Activated naive CD4-positive, alpha-beta T cell treated with Interleukin-2 at 50 U/mL for 16 hours (primary cell): ENCODE results near the gene CACNA2D2.

ENCODE experiments used
- DNase-seq: peaks from one replicate; pipeline ENCODE4 v3.0.0-alpha.2; 2020

Gene CACNA2D2

DNA sequence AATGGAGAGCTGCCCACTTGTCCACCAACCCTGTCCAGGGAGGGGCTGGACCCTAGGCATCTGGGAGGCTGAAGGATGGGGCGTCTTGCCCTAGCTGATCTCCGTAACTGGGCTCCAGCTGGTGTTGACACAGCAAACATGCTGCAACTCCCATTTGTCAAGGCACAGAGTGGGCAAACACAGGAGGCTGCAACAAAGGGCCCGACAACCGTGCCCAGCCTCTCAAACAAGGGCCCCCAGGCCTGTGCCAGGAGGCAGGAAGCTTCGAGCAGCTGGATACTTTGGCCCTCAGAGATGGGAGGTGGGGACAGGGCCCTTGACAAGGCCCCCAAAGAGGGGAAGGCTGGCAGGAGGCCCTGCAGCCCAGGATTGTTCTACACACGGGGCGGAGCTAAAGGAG is 79.9 kb downstream of the CACNA2D2 start:
- DNase-seq: no peak

DNA sequence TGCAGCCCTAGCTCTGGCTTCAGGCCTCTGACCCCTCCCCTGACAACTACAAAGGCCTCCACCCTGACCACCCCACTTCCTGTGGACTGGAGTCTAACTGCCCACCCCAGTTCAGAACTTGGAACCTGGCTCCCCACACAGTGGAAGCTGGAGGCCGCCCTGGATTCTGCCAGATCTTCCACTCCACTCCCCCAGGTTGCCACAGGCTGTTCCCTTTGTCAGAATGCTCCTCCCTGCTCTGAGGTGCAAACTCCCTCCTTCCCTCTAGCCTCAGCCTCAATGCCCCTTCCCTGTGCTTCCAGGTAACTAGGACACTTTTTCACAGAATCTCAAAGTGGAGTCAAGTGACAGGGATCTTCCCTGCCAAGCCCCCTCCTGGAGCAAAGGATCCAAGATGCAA is 81.3 kb downstream of the CACNA2D2 start:
- no peak for DNase-seq

GRCh38 chr3:50419595-50420370 is 83.7 kb downstream of the CACNA2D2 start:
- DNase-seq: no peak

- DNase-seq: no peak
Measured at GRCh38 chr3:50418850-50419249, 84.6 kb downstream of the CACNA2D2 start.

- no peak for DNase-seq
Measured at GRCh38 chr3:50417637-50418033, 85.8 kb downstream of the CACNA2D2 start.

DNA sequence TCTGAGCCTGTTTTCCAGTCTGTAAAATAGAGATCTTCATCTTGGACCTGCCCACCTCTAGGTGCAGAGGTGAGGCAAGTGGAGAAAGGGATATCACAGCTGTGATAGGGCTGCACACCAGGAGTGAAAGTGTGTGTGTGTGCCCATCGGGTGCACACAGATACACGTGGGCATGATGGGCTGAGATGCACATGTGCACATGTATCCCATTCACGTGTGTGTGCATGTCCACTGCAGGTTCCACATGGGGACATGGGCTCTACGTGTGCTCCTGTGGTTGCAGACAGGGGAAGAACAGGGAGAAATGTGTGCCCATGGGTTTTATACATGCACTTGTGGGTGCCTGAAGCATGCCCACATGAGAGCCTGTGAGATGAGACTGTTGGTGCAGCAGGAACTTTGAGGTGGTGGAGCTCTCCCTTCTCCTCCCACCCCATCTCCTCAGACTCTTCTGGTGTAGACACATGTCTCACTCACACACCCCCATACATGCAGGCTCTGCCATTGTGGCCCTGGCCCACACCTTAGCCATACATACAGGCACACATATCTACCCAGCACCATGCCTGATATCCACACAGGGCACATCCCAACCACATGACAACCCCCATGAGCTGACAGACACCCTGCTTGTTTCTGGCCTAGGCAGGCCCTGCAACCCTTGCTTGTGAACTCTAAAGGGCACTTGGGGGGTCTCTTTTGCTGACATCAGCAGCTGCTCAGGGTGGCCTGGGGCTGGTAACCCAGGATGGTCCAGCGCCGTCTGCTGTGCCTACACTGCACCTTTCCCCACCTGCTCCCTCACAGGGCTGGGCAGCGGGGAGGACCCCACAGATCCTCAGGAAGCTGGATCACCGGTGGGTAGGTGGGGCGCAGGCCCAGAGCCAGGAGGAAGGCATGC is 86.4 kb downstream of the CACNA2D2 start:
- no peak for DNase-seq

- no peak for DNase-seq
Measured at GRCh38 chr3:50415816-50416215, 87.6 kb downstream of the CACNA2D2 start.

- no peak for DNase-seq
Measured at GRCh38 chr3:50415061-50415460, 88.4 kb downstream of the CACNA2D2 start.

DNA sequence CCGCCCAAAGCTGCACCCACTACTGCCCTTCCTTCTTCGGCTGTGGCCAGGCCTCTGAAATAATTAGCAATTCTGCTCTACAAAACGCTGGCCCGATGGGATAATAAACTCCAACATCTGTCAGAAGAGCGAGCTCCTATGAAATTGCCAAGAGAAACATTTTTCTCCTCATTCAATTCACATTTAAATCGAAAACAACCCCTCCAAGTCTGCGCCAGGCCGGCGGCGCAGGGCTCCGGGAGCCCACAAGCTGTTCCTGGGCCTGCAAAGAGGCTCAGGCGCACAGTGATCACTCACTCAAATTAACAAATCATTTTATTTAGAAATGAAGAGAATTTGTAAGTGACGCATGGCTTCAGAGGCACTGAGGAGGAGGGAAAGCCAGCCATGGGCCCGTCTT is 88.8 kb downstream of the CACNA2D2 start:
- no peak for DNase-seq

GRCh38 chr3:50412231-50412754 is 91.1 kb downstream of the CACNA2D2 start:
- DNase-seq: no peak

DNA sequence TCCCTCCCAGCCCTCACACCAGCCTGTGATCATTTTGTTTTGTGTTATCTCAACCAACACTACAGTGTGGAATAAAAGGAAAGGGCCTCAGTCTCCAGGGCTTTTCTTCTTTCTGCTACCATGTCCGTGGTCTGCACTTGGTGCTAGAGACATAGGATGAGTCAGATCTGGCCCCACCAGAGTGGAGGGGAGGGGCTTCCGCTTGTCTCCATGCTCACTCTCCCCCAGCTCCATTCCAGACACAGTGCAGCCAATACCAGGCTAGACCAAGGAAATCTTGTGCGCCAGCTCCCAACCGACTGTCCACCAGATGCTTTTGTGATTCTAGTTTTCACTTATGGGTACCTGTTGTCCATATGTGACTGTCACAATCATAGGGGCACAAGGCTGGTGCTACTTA is 92.2 kb downstream of the CACNA2D2 start:
- no peak for DNase-seq

GRCh38 chr3:50410608-50411139 is 92.8 kb downstream of the CACNA2D2 start:
- DNase-seq: no peak

DNA sequence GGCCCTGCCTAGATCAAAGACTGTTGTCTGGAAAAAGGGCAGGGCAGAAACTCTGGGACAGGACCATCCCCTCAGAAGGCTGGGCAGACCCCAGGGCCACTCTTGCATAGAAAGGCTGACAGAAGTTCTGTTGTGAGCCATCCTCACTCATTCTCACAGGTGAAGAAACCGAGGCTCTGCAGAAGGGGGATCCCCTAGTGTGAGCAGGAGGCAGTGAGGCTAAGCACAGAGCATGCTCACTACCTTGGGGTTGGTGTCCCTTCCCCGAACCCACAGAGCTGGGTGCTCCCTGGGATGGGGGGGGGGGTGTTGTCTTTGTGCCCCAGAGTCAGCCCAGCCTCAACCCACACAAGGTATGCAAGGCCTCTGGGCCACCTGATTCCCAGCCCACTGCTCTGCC is 93.2 kb downstream of the CACNA2D2 start:
- DNase-seq: no peak

DNA sequence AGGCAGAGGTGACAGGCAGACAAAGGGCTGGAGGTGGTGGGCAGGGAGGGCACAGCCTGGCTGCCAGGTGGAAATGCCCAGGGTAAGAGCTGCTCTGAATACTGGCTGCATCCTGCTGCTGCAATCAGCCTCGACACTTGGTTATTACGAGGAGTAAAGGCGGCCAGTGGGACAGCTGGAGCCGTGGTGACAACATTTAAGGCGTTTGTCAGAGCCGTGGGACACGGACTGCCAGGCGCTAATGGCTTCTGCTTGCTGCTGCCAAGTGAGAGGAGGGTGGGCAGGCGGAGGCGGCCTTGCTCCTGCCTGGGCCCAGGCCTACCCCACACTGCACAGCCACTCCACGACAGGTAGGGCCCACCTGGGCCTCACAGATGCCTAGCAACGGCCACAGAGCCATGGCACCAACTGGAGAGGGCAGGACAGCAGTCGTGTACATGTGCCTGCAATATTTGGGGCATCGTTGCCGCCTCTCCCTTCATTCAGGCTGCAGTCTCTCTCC is 94.9 kb downstream of the CACNA2D2 start:
- no peak for DNase-seq

- no peak for DNase-seq
Measured at GRCh38 chr3:50406487-50406886, 96.9 kb downstream of the CACNA2D2 start.

DNA sequence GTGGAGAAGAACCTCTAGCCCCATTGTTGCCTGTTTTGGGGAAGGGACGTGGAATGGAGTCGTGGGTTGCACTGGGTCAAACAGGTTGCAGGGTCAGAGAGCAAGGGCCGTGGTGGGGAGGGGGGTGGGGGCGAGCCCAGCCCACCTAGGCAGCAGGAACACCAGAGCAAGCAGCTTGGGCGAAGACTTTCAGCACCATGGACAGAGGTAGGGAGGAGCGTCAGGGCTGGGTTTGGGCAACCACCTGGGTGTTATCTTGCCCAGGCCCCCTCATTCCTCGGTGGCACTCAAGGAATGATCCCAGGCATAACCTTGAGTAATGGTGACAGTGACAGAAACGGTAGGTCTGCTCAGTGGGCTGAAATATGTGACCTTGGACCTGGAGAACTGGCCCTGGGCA is 98.2 kb downstream of the CACNA2D2 start:
- peak; percentile 6 for DNase-seq

GRCh38 chr3:50401978-50402595 is 101.3 kb downstream of the CACNA2D2 start:
- no peak for DNase-seq

DNA sequence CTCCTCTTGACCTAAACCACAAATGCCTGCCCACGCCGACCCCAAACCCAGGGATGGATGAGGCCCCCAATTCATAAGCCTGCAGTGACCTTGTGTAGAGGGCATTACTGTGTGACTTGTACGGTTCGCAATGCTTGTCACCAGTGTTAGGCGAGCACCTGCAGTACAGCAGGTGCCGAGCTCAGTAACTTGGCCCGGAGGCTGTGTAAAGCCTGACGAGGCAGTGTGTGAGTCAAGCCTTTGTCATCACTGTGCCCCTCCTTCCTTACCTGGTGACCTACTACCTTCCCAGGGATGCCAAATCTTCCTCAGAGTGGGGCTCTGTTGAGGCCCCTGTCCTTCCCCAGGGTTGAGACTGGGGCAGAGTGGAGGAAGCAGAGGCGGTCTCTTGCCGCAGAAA is 106.9 kb downstream of the CACNA2D2 start:
- DNase-seq: no peak

DNA sequence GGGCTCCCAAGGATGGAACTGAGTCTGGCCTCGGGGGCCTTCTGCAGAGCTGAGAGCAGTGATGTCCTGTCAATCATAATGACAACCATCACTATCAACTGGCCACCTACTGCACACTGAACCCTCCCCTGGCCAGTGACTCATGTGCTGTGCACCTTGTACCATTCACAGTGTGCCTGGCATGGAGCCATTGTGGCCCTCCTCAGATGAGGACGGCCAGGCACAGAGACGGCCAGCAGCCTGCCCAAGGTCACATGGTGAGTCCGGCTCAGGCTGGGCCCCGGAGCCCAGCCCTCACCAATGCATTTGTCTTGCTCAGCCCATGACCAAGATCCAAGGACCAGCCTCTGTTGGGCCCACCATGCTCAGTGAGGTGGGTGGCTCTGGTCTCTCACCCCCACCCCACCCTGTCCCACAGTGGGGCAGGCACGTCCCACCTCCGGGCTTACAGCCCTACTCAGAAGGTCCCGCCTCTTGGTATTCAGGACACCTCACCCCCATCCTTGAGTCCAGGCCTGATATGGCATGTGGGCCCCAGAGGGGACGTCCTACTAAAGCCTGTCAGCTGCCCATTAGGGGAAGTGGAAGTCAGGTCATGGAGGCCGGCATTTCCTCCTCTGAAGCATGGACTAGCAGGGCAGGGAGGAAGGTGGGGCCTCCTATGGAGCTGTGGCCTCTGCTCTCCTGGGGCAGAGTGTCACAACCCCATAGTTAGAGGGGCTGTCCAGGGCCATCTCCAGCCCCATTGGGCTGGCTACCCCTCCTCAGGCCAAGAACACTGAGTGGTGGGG is 108.2 kb downstream of the CACNA2D2 start:
- DNase-seq: no peak

DNA sequence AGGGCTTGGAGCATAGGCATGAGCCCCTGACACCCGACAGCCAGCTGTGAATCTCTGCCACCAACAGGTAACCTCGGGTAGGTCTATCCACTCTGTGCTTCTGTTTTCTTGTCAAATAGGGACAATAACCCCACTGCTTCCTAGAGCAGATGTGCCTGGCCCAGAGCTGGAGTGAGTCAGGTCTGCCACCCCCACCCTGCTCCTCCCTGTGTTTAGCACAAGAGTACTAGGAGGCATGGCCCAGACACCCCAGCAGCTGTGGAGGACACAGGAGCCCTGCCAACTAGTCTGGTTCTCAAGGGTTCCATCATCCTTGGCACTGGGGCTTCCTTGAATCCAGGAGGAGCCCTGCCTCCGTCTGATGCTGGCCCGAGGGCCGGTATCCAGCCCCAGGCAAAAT is 110.4 kb downstream of the CACNA2D2 start:
- no peak for DNase-seq

GRCh38 chr3:50392101-50392715 is 111.2 kb downstream of the CACNA2D2 start:
- no peak for DNase-seq
